LHCN-M2 (cell line): ENCODE measurements around the gene OSBP2. TPM values are rescaled to one million over a fixed set of nuclear protein-coding genes. Genes with fewer than 3 reads are reported as not detected.

Source experiments
- DNase-seq: peaks from one replicate; pipeline ENCODE4 v3.0.0-alpha.2; 2012; ENCODE audit warnings: low read depth
- total RNA-seq: library from RNA; depleted of rRNA; stranded (reverse); fragments of >200 nt; gene quantifications from 2 replicates; pipeline ENCODE4 v1.2.3, GENCODE V29; 2014

The OSBP2 gene
- total RNA-seq, 1 experiment from 2014 or later, result 18.7 TPM

DNA sequence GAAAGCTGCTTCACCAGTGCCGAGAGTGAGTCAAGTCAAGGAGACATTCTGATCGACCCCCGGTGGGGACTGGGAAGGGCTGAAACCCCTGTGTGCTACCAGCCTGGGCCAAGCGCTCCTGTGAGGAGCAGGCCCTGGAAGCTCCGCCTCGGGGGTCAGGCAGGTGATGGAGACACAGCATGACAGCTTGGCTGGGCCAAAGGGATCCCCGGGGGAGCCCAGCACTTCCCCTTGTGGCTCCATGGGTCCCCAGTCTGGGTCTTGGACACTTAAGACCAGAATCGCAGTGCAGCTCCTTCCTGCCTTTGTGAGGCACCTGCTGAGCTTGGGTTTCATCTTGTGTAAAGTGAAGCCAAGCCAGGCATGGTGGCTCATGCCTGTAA, 184.7 kb downstream of the OSBP2 start:
- no peak for DNase-seq

DNA sequence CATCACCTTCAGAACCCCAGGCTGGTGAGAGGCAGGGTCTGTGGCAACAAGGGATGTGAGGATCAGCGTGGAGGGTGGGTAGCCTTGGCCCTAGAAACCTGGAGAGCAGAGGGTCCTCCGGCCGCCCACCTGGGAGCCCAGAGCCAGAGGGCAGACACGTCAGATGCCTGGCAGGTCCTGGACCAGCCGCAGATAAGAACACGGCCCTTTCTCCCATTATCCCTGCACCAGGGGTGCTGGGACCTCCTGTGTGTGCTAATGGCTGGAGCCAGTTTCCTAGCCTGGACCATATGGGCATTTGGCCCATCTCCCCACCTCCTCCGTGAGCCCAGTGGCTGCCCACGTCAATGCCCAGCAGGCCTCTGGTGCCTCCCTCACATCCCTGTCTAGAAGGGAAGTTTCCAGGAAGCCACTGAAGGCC, 185.5 kb downstream of the OSBP2 start:
- DNase-seq, result no peak

DNA sequence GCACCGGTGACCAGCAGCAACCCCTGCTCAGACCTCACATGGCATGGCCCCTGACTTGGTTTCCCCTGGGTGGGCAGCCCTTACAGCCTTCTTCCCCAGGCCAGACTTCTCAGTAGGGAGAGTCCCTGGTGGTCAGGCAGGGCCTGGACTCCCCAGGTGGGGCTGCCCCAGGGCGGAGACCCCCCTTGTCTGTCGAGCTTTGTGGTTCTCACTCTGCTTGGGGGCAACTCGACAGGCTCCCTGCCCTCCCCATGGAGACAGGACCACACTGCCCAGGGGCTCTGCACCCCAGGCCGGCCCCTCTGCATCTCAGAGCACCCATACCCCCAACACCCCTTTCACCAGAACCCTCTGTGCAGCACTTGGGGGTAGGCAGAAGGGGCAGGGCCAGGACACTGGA, 186.2 kb downstream of the OSBP2 start:
- no peak for DNase-seq

DNA sequence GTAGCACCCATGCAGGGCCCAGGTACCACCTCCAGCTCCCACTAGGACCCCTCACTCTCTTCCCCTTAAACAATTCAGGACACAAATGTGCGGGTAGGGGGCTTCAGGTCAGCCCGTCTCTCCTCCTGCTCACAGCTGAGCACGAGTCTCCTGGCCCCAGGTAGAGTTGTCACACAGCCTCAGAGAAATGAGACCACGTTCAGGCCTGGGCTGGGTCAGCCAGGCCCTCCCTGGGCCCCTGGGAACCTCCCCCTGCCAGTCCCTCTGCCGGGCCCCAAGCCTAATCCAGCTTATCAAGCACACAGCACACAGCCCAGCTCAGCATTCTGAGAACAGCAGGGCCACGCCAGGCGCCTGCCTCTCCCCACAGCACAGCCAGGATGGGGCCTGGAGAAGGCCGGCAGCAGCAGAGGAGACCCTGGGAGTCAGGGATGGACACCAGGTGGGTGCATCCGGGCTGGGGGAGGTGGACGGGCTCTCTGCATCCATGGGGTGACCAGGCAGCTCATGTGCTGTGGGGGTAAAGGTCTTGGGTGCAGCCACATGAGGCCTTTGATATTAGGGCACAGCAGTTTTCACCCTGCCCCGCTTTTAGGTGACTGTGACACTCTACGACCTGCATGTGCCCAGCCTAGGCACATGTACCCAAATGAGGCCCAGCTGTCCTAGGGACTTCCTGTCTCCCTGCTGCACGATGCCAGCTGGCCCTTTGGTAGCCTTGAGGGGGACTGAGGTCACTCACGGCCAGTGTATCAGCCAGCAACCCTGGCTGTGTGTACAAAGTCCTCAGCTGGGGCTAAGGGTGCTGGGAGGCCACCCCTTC, 186.9 kb downstream of the OSBP2 start:
- no peak for DNase-seq

DNA sequence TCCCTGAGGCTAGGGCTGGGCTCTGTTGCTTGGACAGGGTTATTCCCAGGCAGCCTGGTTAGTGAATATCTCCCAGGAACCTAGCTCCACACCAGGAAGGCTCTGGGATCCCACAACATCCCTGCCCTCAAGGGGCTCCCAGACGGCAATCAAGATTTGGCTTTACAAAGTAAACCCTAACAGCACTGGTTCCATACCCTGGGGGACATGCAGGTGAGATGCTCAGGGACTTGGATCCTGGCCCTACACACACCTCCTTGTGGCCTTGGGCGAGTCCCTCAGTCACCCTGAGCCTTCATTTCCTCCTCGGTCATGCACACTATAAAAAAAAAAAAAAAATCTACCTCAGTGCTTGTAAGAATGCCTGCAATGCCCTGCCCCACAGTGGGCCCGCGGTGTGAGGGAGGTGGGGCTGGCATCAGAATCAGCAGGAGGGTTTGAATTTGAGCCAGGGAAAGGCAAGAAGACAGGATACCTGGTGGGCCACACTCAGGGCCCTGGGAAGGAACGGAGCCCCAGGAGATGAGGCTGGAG, 187.6 kb downstream of the OSBP2 start:
- DNase-seq, result no peak

DNA sequence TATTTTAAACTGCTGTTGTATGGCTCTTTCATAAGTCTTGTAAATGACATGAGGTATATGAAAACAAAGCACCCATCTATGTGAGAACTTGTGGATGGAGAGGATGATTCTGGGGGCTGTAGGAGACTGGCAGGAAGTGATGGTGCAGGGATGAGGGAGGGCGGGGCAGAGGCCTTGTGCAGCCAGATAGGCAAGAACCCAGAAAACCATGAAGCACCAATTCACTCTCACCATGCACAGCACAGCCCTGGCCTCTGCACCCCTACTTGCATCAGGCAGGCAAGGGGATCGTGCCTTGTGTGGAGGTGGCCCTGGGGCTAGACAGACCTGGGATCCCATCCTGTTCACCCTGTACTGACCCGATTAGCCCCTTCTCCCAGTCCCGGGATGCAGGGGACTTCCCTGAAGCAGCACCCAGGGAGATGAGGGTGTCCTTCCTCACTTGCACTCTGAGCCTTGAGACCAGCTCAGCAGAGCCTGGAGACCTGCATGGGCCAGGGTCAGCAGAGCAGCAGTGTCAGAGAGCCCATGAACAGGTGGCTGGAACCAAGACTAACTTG, 188.4 kb downstream of the OSBP2 start:
- DNase-seq, result no peak

DNA sequence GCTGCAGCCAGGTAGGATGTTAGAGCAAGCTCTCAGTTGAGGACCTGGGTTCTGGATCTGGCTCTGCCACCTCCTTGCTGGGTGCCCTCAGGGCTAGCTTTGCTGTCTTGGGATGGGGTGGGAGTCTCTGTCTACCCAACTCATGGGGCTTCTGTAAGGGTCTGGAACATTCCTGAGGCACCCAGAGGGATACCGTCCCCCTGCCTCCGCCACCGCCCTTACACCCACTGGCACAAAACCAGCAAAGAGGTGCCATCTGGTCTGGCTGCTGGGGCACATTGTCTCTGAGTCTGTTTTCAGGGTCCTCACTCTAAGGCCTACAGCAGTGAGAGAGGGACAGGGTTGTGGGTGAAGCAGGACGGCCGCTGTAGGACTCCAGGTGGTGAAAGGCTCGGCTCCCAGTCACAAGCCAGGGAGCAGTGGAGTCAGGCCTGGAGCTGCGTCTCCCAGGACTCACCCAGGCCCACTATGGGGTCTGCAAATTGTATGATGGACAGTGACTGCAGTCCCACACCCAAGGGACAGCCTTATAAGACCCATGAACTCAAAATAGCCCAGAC, 189.0 kb downstream of the OSBP2 start:
- no peak for DNase-seq

DNA sequence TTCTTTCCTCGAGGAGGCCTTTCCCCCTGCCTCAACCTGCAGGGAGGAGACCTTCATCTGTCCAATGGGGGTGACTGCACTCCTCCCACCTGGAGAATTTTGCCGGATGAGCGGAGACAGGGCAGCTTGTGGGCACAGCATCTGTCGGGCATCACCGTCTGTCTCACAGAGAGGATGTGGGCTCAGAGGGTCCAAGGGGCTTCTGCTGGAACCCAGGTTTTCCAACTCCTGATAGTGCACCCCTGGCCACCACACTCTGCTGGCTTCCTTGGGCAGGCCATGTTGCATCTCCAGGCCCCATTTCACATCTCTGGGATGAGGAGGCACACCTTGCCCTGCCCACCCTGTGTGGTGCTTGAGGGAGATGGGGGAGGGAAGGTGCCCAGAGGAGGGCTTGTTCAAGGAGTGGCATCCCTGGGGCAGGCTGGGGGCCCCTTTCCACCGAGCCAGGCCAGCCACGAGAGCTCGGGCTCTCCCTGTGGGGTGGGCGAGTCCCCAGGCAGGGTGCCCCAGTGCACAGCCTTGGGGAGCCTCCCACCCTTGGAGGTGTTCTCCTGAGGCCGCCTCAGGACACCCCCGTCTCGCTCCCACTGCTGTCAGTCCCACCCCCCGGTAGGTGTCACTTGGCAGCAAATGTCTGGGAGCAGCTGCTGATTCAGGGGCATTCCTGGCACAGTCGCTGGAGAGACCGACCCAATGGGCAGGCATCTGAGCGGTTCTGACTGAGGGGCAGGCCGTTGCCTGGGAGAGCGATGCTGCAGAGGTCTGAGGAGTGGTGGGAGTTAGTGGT, 189.7 kb downstream of the OSBP2 start:
- DNase-seq, result no peak

DNA sequence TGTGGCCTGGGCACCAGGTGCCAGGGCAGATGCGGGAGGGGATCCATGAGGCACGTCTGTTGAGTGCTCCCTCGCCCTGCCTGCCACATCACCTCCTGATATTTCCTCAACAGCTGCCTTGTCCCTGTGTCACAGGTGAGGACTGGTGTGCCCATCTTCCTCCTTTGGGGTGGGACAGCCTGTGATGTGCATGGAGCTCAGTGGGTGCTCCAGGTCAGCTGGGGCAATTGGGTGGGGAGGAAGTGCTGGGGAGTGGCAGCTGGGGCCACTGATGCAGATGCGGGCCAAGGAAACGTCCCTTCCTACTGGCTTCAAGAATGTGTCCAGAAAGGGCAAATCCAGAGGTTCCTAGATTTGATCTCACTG, 190.3 kb downstream of the OSBP2 start:
- no peak for DNase-seq

DNA sequence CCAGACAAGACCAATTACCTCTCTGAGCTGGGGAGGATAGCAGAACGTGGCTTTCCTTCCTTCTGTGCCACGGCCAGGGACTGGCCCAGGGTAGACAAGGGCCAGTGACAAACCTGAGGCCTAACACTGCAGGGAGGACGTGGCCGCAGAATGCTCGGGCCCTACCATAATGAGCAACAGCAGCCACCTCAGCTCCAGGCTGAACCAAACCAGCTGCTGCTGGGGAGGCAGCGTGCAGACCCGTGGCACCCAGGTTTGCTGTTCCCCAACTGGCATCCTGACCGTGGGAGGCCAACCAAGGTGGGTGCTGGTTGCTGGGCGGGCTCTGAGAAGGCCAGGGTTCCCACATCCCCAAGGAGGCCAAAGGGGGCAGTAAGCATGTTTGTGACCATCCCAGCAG, 190.9 kb downstream of the OSBP2 start:
- DNase-seq, result no peak

DNA sequence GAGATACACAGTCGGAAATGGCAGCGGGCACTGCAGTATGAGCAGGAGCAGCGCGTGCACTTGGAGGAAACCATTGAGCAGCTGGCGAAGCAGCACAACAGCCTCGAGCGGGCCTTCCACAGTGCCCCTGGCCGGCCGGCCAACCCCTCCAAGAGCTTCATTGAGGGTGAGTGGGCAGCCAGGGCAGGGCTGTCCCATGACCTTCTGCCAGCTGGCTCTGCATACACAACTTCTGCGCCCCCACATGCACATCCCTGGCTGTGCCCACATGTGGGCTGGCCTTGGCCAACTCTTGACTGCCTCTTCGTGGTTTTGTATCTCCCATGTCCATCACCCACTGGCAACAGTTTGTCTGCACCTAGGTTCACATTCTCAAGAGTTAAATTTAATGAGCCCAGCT, 192.8 kb downstream of the OSBP2 start:
- DNase-seq, result no peak

DNA sequence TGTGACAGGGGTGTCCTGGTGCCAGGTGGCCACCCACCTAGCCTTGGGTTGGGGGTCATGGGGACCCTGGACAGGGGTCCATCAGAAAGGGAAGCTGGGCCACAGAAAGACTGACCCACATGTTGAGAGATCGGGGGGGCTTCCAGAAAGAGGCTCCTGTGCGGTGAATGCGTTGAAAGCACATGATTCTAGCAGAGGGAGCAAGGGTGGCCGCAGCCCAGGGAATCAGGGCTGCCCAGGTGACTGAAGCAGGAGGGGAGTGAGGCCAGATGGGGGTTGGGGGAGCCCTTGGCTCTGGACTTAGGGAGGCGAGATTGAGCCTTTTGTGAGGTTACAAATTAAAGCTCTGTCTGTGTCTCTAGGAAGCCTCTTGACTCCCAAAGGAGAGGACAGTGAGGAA, 193.2 kb downstream of the OSBP2 start:
- DNase-seq, result no peak

DNA sequence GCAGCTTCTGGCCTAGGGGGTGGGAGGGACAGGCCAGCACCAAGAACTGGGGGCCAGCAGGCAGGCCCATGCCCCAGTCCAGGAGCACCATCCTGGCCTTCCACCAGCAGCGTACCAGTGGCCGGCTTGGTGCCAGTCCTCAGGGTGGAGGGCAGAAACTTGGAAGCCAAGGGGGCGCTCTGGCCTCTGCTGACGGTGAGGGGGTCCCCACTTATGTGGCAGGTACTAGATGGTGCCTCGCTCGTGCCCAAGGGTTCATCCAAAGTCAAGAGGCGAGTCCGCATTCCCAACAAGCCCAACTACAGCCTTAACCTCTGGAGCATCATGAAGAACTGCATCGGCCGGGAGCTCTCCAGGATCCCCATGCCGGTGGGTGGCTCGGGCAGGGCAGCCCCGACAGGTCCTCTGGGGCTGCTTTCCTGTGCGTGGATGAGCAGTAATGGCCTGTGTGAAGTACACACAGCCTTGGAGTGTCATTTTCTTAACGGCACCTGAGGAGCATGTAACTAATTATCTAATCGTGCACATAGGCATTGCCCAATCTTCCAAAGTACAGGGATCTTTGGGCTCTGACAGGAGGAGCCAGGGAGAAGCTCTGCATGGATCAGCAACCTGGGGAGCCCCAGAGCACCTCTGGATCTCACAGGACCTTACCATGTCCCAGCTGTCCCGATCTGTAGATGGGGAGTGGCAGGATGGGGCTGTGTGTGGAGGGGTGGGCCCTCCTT, 194.8 kb downstream of the OSBP2 start:
- DNase-seq, result no peak

DNA sequence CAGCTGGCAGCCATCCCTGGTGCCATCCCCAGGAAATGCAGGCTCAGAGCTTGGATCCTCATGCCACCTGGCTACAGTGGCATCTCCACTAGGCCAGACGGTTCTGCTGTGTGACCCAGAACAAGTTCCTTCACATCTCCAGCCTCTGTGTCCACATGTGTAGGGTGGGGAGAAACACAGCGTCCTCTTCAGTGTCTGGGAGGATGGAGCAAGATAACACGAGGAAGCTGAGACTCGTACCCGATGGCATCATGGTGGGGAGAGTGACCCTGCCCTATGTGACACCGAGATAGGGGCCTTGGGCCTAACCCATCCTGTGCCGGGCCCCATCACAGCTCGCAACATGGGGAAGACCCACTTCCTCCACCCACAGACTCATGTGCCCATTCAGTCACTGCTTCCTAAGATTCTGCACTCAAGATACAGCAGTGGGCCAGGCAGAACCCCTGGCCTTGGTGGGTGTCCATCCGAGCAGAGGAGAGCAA, 195.4 kb downstream of the OSBP2 start:
- no peak for DNase-seq

DNA sequence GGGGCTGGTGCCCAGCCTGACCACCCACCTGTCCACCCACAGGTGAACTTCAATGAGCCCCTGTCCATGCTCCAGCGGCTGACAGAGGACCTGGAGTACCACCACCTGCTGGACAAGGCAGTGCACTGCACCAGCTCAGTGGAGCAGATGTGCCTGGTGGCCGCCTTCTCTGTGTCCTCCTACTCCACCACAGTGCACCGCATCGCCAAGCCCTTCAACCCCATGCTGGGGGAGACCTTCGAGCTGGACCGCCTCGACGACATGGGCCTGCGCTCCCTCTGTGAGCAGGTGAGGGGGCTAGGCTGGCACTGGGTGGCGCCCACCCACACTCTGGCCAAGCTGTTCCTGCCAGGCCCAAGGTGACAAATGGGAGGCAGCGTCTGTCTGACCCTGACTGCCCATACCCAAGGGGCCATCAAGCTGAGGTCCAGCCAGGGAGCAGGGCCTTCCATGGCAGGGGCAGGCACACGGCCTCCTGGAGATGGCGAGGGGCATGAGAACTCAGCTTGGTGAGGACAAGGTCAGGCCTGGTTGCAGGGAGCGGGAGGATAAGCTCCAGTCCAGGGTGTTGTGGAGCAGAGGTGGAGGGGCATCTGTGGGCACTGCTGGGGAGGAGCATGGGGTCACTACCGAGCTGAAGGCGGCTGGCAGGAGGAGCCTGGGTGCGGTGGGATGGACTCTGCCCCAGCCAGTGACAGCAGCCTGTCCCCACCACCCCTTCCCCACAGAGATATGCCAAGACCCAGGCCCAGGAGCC, 196.2 kb downstream of the OSBP2 start:
- DNase-seq, result peak; percentile 19

DNA sequence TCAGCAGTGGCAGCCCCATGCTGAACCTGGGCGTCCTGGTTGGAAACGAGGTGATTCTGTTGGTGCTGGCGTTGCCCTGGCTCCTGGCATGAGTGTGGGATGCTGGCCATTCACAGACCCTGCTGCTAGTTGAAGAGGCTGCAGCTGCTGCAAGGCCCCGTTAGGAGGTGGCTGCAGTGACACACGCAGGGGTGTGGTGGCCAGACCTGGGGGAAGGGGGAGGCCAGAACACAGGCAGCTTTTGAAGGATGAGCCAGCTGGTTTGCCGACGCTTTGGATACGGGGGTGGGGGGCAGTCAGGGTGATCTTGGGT, 196.7 kb downstream of the OSBP2 start:
- no peak for DNase-seq

DNA sequence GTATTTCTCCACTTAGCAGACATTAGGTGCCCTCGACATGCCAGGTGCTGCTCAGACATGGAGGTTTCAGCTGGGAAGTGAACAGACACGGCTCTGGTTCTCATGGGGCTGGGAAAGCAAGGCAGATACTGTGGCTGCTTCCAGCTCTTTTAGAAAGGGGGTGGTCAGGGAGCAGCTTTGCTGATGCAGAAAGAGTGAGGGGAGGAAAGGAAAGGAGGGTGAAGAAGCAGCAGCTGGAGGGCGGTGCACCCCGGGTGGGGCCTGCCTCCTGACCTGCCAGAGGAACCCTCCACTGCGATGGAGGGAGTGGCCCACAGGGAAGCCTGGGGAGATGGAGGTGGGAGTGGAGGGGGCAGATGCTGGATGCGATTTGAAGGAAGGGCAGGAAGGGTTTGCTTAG, 197.1 kb downstream of the OSBP2 start:
- DNase-seq, result no peak

DNA sequence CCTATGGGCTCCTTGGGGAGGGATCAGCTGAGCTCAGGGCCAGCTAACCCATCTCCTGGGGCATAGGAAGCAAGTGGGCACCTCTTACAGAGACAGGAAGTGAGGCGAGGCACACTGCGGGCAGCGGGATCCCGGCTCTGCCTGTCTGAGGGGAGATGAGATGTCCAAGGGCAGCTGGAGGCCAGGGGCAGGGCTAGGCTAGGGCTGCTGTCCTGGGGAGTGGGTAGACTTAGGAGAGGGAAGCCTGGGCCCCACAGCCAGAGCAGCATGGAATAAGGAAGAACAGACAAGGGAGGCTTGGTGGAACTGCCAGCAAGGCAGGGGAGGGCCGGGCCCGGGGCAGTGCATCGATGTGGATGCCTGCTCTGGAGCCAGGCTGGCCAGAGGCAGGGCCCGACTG, 197.6 kb downstream of the OSBP2 start:
- no peak for DNase-seq

DNA sequence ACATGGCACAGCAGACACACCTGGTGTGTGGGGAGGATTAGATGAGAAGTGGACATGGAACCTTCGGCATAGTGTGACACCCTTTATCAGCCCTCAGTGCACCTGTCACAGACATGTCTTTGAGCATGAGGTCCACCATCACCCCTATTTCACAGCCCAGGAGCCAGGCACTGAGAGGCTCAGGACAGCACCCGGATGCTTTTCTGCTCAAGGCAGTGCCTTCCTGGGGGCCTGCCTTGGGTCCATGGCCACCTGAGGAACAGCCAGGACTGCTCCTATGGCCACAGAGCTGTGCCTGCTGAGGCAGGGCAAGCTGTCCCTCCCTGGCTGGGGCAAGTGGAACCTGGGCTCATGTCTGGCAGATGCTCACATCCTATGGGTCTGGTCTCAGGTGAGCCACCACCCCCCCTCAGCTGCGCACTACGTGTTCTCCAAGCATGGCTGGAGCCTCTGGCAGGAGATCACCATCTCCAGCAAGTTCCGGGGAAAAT, 198.1 kb downstream of the OSBP2 start:
- DNase-seq, result no peak
